Activated naive CD4-positive, alpha-beta T cell treated with anti-CD3 and anti-CD28 coated beads, Interleukin-2, amount 50 U/mL, for 72 hours (primary cell): ENCODE results near the gene TRIM14. TPM values are rescaled to one million over a fixed set of nuclear protein-coding genes. Genes with fewer than 3 reads are reported as not detected.
"Not testable (repeated sequence)": the region's sequence is repeated elsewhere in the genome, so short reads cannot be mapped to it uniquely, and the experiment has no call there.

Source experiments
- ATAC-seq, 2 donors: fragments of 150-1000 bp; cut with Tn5 transposase; 2 replicates each; pipeline ENCODE4 v1.10.0; 2021; ENCODE audit warnings: mild to moderate bottlenecking in 2 of 2, moderate library complexity in 2 of 2
- DNase-seq, 2 donors: peaks; one replicate each; pipeline ENCODE4 v3.0.0; 2021 to 2022; ENCODE audit warnings: low spot score in 2 of 2
- H3K27ac Mint-ChIP-seq, 2 donors: one replicate each; pipeline ENCODE4 v1.8.0; 2022; ENCODE audit warnings: mild to moderate bottlenecking in 2 of 2, mixed read lengths in 2 of 2
- H3K36me3 Mint-ChIP-seq, 2 donors: one replicate each; pipeline ENCODE4 v1.8.0; 2022; ENCODE audit warnings: mixed read lengths in 2 of 2
- H3K9me3 Mint-ChIP-seq, 2 donors: one replicate each; pipeline ENCODE4 v1.8.0; 2022; ENCODE audit warnings: mixed read lengths in 2 of 2
- total RNA-seq, 2 donors: library from RNA; stranded (reverse); gene quantifications; one replicate each; pipeline ENCODE4 v1.2.3, GENCODE V29; 2022

The TRIM14 gene
- total RNA-seq, 2 donors from 2014 or later = 37.3 to 59.3 TPM

DNA sequence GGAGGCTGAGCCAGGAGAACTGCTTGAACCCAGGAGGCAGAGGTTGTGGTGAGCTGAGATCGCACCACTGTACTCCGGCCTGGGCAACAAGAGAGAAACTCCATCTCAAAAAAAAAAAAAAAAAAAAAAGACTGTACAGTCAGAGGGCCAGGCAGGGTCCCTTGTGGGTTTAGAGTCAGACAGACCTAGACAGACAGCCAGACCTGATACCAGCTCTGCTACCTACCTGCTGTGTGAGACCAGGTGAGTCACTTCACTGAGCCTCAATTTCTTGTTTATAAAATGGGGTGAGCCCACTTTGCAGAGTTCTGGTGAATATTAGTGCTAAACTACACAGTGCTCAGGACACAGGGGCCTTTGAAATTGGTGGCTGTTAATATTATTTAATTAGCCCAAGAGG is 19.7 kb downstream of the TRIM14 start:
- Mint-ChIP-seq H3K27ac (peak overlapping the region in 1 of 2 donors; percentile 83), H3K9me3 (peaks cover 0 to 2% of the 10 kb centered on the region in 2 donors), H3K36me3 (peaks cover 14 to 20% of the 10 kb centered on the region in 2 donors)
- no peak for ATAC-seq
- no peak for DNase-seq

DNA sequence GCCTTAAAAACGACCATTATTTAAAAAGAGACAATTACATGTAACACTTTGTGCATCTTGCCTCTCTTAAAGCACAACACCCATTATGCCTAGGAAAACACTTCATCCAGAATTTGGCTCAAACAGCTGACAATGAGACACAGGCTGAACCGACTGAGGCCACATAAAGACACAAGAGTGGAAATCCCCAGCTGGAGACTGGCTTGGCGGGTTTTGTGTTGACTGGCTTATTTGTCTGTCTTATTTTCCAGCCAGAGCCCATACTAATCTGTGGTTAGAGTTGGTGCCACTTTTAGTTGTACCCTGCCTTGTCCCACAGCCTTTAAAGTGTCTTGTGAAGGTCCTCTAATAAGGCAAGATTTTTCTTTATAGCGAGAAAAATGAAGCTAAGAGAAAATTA is 21.2 kb downstream of the TRIM14 start:
- H3K36me3 Mint-ChIP-seq = peaks cover 11 to 16% of the 10 kb centered on the region in 2 donors
- peak; percentile 35 to 51 for ATAC-seq

DNA sequence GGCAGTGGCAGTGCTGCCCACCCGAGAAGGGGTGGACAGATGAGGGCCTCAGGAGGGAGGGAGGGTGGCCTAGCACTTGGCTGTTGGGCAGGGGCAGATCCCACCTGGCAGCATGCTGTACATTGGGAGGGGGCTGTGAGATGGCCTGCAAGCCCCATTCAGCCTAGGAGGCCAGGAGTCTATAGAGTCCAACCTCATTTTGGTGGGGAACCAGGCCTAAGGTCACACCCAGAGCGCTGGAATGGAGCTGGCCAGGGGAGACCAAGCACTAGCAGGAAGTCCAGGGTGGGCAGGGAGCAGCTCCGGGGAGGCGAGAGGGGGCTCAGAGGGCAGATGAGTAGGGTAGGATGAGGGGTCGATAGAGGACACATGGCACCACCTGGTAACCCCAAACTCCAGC is 22.9 kb downstream of the TRIM14 start:
- ATAC-seq (no peak), DNase-seq (no peak)
- H3K36me3 Mint-ChIP-seq = peaks cover 11 to 16% of the 10 kb centered on the region in 2 donors
- H3K27ac Mint-ChIP-seq = peak overlapping the region in 1 of 2 donors; percentile 50
- no peaks in the 10 kb centered on the region for H3K9me3 Mint-ChIP-seq

More for the DNA sequence above, 21.2 kb downstream of the TRIM14 start:
- Mint-ChIP-seq H3K9me3 (no peaks in the 10 kb centered on the region), H3K27ac (peak overlapping the region; percentile 67 to 89)
- DNase-seq = no peak

DNA sequence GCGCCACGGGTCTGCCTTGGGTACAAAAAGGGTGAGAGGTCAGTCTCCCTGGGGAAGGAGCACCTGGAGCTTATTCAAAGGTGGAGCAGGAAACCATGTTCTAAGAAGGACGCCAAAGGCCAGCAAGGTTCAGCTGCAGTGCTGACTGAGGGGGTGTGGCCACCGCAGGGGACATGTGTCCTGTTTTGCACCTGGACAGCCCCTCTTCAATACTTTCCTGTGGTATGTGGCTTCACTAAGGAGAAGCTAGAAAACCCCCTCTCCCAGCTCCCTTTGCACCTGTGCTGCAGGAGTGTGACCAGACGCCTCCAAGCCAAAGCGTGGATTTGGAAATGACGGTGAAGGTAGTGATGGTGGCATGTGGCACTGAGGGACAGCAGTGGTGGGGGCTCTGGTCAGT is 23.6 kb downstream of the TRIM14 start:
- ATAC-seq (no peak), DNase-seq (no peak)
- Mint-ChIP-seq H3K27ac (peak overlapping the region in 1 of 2 donors; percentile 85), H3K9me3 (no peaks in the 10 kb centered on the region), H3K36me3 (peaks cover 12 to 16% of the 10 kb centered on the region in 2 donors)

DNA sequence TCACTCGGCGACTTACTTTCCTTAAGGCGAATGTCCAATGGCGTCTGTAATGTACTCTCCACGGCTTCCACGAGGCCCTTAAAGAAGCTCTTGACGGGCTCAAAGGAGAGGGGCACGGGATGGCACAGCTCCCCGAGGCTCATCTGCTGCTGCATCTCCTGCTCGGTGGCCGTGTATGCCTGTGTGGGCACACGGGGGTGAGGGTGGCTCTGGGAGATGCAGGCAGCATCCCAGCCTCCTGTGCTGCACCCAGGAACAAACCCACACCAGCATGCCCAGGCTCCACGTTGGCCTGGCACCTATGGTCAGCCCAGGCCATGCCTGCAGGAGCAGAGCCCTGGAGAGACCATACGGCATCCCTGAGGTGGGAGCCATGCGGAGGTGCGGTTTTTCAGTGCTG is 24.2 kb downstream of the TRIM14 start:
- peaks cover 13 to 17% of the 10 kb centered on the region in 2 donors for H3K36me3 Mint-ChIP-seq
- no peak for ATAC-seq
- H3K9me3 Mint-ChIP-seq = no peaks in the 10 kb centered on the region
- peak overlapping the region in 1 of 2 donors; percentile 44 for H3K27ac Mint-ChIP-seq
- no peak for DNase-seq

- Mint-ChIP-seq H3K36me3 (peaks cover 11 to 21% of the 10 kb centered on the region in 2 donors), H3K9me3 (no peaks in the 10 kb centered on the region), H3K27ac (peak overlapping the region; percentile 44 to 72)
- DNase-seq = no peak
- no peak for ATAC-seq
These were observed 24.7 kb downstream of the TRIM14 start for GRCh38 chr9:98094316-98094715.

DNA sequence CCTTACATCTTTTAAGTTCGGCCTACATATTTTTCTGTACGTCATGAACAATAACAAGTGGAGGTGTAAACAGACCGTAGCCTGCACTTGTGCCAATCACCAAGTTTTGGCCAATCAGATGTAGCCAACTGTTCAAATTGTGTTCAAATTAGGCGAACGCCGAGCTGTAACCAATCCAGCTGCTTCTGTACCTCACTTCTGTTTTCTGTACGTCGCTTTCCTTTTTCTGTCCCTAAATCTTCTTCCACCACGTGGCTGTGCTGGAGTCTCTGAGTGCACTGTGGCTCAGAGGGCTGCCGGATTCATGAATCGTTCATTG is 26.4 kb downstream of the TRIM14 start:
- ATAC-seq (no peak), DNase-seq (no peak)
- H3K27ac Mint-ChIP-seq = peak overlapping the region; percentile 2 to 25
- no peaks in the 10 kb centered on the region for H3K9me3 Mint-ChIP-seq
- peaks cover 4 to 26% of the 10 kb centered on the region in 2 donors for H3K36me3 Mint-ChIP-seq

GRCh38 chr9:98091735-98092612 is 27.0 kb downstream of the TRIM14 start:
- Mint-ChIP-seq H3K27ac (peak overlapping the region; percentile 25 to 52), H3K9me3 (no peaks in the 10 kb centered on the region), H3K36me3 (peaks cover under 1 to 24% of the 10 kb centered on the region in 2 donors)
- DNase-seq (no peak), ATAC-seq (no peak)

DNA sequence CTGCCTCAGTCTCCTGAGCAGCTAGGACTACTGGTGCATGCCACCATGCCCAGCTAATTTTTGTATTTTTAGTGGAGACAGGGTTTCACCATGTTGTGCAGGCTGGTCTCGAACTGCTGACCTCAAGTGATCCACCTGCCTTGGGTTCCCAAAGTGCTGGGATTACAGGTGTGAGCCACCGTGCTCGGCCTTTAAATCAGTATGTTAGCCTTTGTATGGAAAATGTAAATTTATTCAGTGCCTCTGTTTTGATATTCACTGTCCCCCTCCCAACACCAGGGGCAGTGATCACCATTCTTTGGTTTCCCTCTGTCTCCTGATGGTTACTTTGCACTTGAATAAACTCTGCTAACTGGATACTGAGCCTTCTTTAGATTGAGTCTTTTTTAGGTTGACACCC is 28.3 kb downstream of the TRIM14 start:
- DNase-seq, H3K9me3 Mint-ChIP-seq, ATAC-seq, H3K27ac Mint-ChIP-seq: not testable (repeated sequence)
- peaks cover 8 to 32% of the 10 kb centered on the region in 2 donors for H3K36me3 Mint-ChIP-seq

DNA sequence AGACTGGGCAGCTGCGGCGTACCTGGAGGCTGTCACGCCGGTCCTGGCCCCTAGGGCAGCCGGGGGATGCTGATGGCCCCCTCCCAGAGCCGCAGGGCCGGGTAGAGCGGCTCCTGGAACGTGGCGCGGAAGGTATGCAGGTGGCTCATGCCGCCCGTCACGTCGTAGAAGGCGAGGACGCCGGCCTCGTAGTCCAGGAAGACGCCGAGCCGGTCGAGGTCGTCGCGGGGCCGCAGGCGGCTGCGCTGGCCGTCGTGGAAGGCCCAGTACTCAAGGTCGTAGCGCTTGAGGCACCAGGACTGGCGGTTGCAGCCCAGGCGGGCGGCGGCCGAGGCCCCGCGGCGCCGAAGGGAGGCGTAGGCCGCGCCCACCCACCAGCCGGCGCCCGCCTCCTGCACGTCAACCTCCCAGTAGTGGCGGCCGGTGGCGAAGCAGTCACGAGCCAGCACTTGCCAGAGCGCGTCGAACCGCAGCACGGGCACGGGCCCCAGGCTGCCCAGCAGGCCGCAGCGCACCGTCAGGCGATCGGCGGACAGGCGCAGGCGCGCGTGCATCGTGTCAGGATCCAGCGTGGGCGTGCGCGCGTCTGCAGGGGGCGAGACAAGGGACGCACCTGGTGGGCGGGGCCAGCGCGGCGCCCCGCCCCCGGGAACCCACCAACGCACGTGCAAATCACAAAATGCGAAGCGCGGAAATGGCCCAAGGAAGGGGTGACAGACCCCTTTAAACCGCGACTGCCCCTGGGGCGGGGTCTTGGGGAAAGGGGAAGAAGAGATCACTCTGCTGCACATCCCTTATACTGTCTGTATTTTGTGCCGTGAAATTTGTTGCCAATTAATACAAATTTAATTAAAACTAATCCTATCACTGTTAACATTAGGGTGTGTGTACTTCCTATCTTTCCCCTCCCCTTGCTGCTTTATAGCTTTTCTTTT is 31.3 kb downstream of the TRIM14 start:
- DNase-seq (peak in 1 of 2 donors; percentile 38), ATAC-seq (peak; percentile 48 to 65)
- Mint-ChIP-seq H3K36me3 (peaks cover 8 to 39% of the 10 kb centered on the region in 2 donors), H3K27ac (peak overlapping the region; percentile 9 to 76), H3K9me3 (no peaks in the 10 kb centered on the region)

- Mint-ChIP-seq H3K9me3 (no peaks in the 10 kb centered on the region), H3K36me3 (peaks cover 8 to 39% of the 10 kb centered on the region in 2 donors), H3K27ac (peak overlapping the region; percentile 76 to 95)
- DNase-seq = no peak
- no peak for ATAC-seq
These were observed 32.6 kb downstream of the TRIM14 start for GRCh38 chr9:98086461-98086860.

DNA sequence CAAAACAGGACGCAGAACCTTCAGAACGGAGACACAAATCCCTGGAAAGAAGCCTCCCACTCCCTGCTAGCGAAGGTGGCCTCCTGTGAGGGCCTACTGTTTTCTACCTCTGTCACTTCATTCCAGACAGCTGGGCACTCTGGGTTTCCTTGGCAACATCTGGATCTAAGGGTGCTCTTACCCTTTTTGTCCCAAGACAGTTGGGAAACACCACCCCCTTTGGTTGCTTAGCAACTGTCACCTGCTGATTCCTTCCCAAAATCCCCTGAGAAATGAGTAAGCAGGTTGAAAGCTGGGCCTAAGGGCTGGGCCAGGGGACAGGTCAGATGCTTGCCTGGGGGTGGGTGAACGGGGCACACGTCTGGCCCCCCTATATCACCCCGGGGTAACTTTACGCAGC is 33.1 kb downstream of the TRIM14 start:
- peak overlapping the region; percentile 17 to 76 for H3K27ac Mint-ChIP-seq
- no peak for DNase-seq
- H3K9me3 Mint-ChIP-seq = no peaks in the 10 kb centered on the region
- peaks cover 8 to 39% of the 10 kb centered on the region in 2 donors for H3K36me3 Mint-ChIP-seq
- no peak for ATAC-seq

DNA sequence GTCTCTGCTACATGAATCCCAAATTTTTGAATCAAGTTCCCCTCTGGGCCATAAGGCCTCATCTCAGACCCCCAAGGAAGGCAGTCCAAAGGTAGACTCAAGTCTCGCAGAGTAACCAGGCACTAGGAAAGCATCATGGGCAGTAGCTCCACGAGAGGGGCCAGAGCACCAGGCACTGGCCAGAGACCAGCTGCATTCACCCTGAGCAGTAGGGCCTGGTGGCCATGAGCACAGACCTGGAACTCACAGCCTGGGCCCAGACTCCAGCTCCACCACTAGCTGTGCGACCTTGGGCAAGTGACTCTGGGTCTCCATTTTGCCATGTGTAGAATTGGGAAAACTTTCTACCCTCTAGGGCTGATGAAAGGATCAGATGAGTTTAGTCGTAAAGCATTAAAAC is 34.0 kb downstream of the TRIM14 start:
- H3K36me3 Mint-ChIP-seq = peaks cover 8 to 35% of the 10 kb centered on the region in 2 donors
- ATAC-seq = no peak

GRCh38 chr9:98084396-98084795 is 34.6 kb downstream of the TRIM14 start:
- Mint-ChIP-seq H3K36me3 (peaks cover 8 to 33% of the 10 kb centered on the region in 2 donors), H3K9me3 (no peaks in the 10 kb centered on the region), H3K27ac (peak overlapping the region in 1 of 2 donors; percentile 57)
- DNase-seq = no peak
- ATAC-seq = no peak

More for the DNA sequence above, 34.0 kb downstream of the TRIM14 start:
- Mint-ChIP-seq H3K27ac (peak overlapping the region; percentile 61 to 76), H3K9me3 (no peaks in the 10 kb centered on the region)
- DNase-seq = no peak

DNA sequence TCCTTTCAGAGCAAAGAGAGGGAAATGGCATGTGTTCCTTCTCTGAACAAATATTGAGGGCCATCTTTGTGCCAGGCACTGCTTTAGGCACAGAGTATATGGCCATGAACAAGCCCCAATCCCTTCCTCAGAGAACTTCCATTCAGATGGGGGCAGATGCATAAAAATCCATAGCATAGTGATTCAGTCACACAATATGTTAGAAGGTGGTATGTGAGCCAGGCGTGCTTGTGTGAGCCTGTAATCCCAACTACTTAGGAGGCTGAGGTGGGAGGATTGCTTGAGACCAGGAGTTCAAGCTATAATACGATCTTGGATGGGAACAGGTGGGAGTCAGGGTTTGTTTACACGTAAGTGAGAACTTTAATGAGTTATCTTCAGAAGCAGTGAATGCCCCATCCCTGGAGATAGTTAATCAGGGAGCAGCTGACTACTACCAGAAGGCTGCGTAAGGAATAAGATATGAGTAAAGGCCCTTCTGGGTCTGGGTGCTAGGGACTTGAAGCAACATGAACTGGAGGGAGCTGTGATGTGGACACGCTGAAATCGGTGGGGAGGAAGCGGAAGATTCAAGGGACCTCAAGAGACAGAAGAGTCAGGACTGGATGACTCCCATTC is 35.3 kb downstream of the TRIM14 start:
- Mint-ChIP-seq H3K9me3 (no peaks in the 10 kb centered on the region), H3K36me3 (peaks cover 8 to 34% of the 10 kb centered on the region in 2 donors), H3K27ac (peak overlapping the region; percentile 57 to 85)
- ATAC-seq = no peak
- no peak for DNase-seq

DNA sequence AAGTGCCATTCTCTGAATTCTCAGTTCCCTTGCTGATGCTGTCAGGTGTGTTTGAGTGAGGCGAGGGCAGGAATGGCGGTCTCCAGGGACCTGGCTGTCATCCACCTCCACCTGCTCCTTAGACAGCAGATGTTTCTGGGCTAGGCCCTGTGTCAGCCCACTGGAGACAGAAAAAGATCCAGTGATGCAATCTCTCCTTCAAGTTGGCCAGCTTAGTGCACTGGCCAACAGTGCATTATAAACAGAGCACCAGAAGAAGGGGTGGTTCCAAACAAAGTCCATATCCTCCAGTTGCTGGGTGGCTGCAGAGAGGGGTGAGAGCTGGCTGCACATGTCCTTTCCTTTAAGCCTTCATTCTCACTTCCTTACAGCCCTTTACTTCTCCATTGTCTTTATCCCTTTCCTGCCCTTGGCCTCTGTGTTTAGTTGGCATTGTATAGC is 35.9 kb downstream of the TRIM14 start:
- Mint-ChIP-seq H3K36me3 (peaks cover 10 to 31% of the 10 kb centered on the region in 2 donors), H3K27ac (peak overlapping the region; percentile 57 to 79), H3K9me3 (no peaks in the 10 kb centered on the region)
- ATAC-seq (no peak), DNase-seq (no peak)
